A549 (cell line): ENCODE results near the gene MYL6. TPM values are rescaled to one million over a fixed set of nuclear protein-coding genes. Genes with fewer than 3 reads are reported as not detected.
A peak's percentile ranks its signal among the peaks of the same experiment; 100 is the strongest.

Experiments used
- ATAC-seq, 2 experiments: fragments of 200-7000 bp in 1 of 2; fragments of >200 bp in 1 of 2; cut with Nextera tagmentation in 1 of 2; cut with Tn5 transposase in 1 of 2; 3 replicates each; pipeline versions ENCODE4 v1.8.0 to v1.9.1; 2018 to 2020; ENCODE audit warnings: mild to moderate bottlenecking in 1 of 2, moderate library complexity in 1 of 2
- CTCF ChIA-PET: fragments of 300-600 bp; sonication (Branson Sonifier 250); formaldehyde crosslinking; extraction: SDS; loops from one replicate; lab custom pipeline; 2021; ENCODE audit warnings: antibody characterized with exemption, inconsistent platforms; lab: Yijun Ruan, JAX
- POLR2A ChIA-PET: fragments of 350-600 bp; formaldehyde crosslinking; extraction: SDS; loops from one replicate; lab custom pipeline; 2021; ENCODE audit warnings: antibody characterized with exemption, inconsistent platforms; lab: Yijun Ruan, JAX
- DNase-seq, 2 experiments: peaks; one replicate each; pipeline versions ENCODE4 v3.0.0 to v3.0.0-alpha.2; 2011 to 2016; ENCODE audit warnings: low read depth in 1 of 2, low spot score in 1 of 2
- FAIRE-seq: peaks from 2 replicates; lab custom pipeline; 2011; peaks lifted over from hg19 to GRCh38; lab: Jason Lieb, UNC
- H3K27ac ChIP-seq, 2 experiments: fragments of >200 bp; sonication (Bioruptor Twin); formaldehyde crosslinking; 3 replicates each; pipeline ENCODE4 v1.5.1; 2016 to 2017
- H3K4me1 ChIP-seq: fragments of >200 bp; sonication (Bioruptor Twin); formaldehyde crosslinking; 3 replicates; pipeline ENCODE4 v1.6.1; 2016
- H3K4me2 ChIP-seq: fragments of >200 bp; sonication (Bioruptor Twin); formaldehyde crosslinking; 3 replicates; pipeline ENCODE4 v1.6.1; 2016
- H3K4me3 ChIP-seq: fragments of >200 bp; sonication (Bioruptor Twin); formaldehyde crosslinking; 3 replicates; pipeline ENCODE4 v1.5.1; 2016
- H3K9me3 ChIP-seq: fragments of >200 bp; sonication (Bioruptor Twin); formaldehyde crosslinking; 3 replicates; pipeline ENCODE4 v1.6.1; 2016
- CBX8 ChIP-seq: fragments of 200-600 bp; sonication (generic); IDR thresholded peaks from 2 replicates; pipeline ENCODE4 v1.6.1; 2016
- CTCF ChIP-seq: fragments of >200 bp; sonication (Bioruptor Twin); formaldehyde crosslinking; IDR thresholded peaks from 3 replicates; pipeline ENCODE4 v1.5.1; 2016
- EHF ChIP-seq: fragments of 250-450 bp; sonication (Bioruptor Pico); IDR thresholded peaks from 2 replicates; pipeline ENCODE4 v1.5.0; 2020; ENCODE audit warnings: mild to moderate bottlenecking
- EP300 ChIP-seq, 2 experiments: fragments of >200 bp; sonication (Bioruptor Twin); formaldehyde crosslinking; IDR thresholded peaks; 2 replicates in 1 of 2; 3 replicates in 1 of 2; pipeline ENCODE4 v1.6.1; 2016 to 2017
- FOSB ChIP-seq: fragments of 250-450 bp; sonication (Bioruptor Pico); IDR thresholded peaks from 2 replicates; pipeline ENCODE4 v1.5.0; 2020; ENCODE audit warnings: mild to moderate bottlenecking, moderate library complexity
- FOSL2 ChIP-seq, 2 experiments: fragments of 450-650 bp in 1 of 2; fragments of >200 bp in 1 of 2; sonication (Bioruptor Twin) in 1 of 2; formaldehyde crosslinking; IDR thresholded peaks; 2 replicates each; pipeline versions ENCODE4 v1.5.0 to v1.6.1; 2016 to 2020; ENCODE audit warnings: mild to moderate bottlenecking in 1 of 2, moderate library complexity in 1 of 2
- GATA3 ChIP-seq: IDR thresholded peaks from 2 replicates; pipeline ENCODE4 v1.6.1; 2012; ENCODE audit warnings: borderline replicate concordance
- HDAC2 ChIP-seq: fragments of 200-600 bp; sonication (generic); IDR thresholded peaks from 2 replicates; pipeline ENCODE4 v1.6.1; 2016
- HES2 ChIP-seq: fragments of >200 bp; sonication (Bioruptor Twin); formaldehyde crosslinking; IDR thresholded peaks from 2 replicates; pipeline ENCODE4 v1.6.1; 2016
- HOXB13 ChIP-seq: fragments of 250-450 bp; sonication (Bioruptor Pico); IDR thresholded peaks from 2 replicates; pipeline ENCODE4 v1.5.0; 2020; ENCODE audit warnings: low read depth, mild to moderate bottlenecking, moderate library complexity
- NFE2L2 ChIP-seq: fragments of 150-350 bp; conservative IDR thresholded peaks from 2 replicates; pipeline ENCODE4 v1.6.1; 2014; ENCODE audit warnings: low read length
- NR3C1 ChIP-seq: fragments of >200 bp; sonication (Bioruptor Twin); formaldehyde crosslinking; IDR thresholded peaks from 3 replicates; pipeline ENCODE4 v1.6.1; 2017
- POLR2A ChIP-seq: IDR thresholded peaks from 2 replicates; pipeline ENCODE4 v1.6.1; 2012; ENCODE audit warnings: mild to moderate bottlenecking, low read length
- POLR2AphosphoS2 ChIP-seq: conservative IDR thresholded peaks from 2 replicates; pipeline ENCODE4 v1.6.1; 2012; ENCODE audit warnings: low read length, improper control_type of control experiment, inconsistent platforms
- RAD21 ChIP-seq, 2 experiments: fragments of >200 bp in 1 of 2; sonication (Bioruptor Twin) in 1 of 2; formaldehyde crosslinking in 1 of 2; IDR thresholded peaks in 1 of 2; conservative IDR thresholded peaks in 1 of 2; 2 replicates in 1 of 2; 3 replicates in 1 of 2; pipeline ENCODE4 v1.6.1; 2012 to 2018; ENCODE audit warnings: inconsistent platforms in 1 of 2
- RARB ChIP-seq: fragments of 250-450 bp; sonication (Bioruptor Pico); IDR thresholded peaks from 2 replicates; pipeline ENCODE4 v1.8.0; 2021; ENCODE audit warnings: mild to moderate bottlenecking, moderate library complexity
- RCOR1 ChIP-seq: fragments of 150-350 bp; IDR thresholded peaks from 2 replicates; pipeline ENCODE4 v1.6.1; 2014; ENCODE audit warnings: antibody characterized with exemption, low read length, low read depth
- TFCP2L1 ChIP-seq: fragments of 250-450 bp; sonication (Bioruptor Pico); IDR thresholded peaks from 2 replicates; pipeline ENCODE4 v1.5.0; 2021; ENCODE audit warnings: mild to moderate bottlenecking
- ZC3H11A ChIP-seq: fragments of 450-650 bp; IDR thresholded peaks from 2 replicates; pipeline ENCODE4 v1.6.1; 2014; ENCODE audit warnings: antibody characterized with exemption, mild to moderate bottlenecking
- ZSCAN20 ChIP-seq: fragments of 250-450 bp; sonication (Bioruptor Pico); IDR thresholded peaks from 2 replicates; pipeline ENCODE4 v1.8.0; 2022; ENCODE audit warnings: mild to moderate bottlenecking, moderate library complexity
- WGBS: methylation state at CpG from one replicate; pipeline ENCODE4 v1.1.6; 2017; ENCODE audit errors: missing lambda C conversion rate; 5-methylcytosine and 5-hydroxymethylcytosine counted together
- polyA plus RNA-seq, 4 experiments: library from polyadenylated mRNA; depleted of rRNA in 3 of 4; stranded (reverse); fragments of >200 nt; fragmentation: RNase III in 1 of 4; extraction: RNeasy Plus Mini Kit Qiagen cat#74134 plus additional on column Dnase treatment in 1 of 4; gene quantifications; 2 replicates in 3 of 4; 3 replicates in 1 of 4; pipeline ENCODE4 v1.2.3, GENCODE V29; 2011 to 2017

The MYL6 gene
- polyA plus RNA-seq, 2 of the 4 experiments (the other 2 are of a cell fraction) = 2,307 to 3,268 TPM

- POLR2A ChIA-PET = interaction anchor here (1.1 to 1.4 kb wide), 2 partner anchors 15 to 49 kb away, joined by 3 to 4 read pairs; partner anchors contain the start of genes MYL6 and RNF41
- TF ChIP-seq POLR2AphosphoS2 (no peak), EP300 (IDR thresholded peaks at IDR 0.05) (no peak), HOXB13 (CRISPR knock-in tag) (no peak), FOSB (CRISPR knock-in tag) (no peak), GATA3 (no peak), EHF (no peak), POLR2A (no peak), ZC3H11A (no peak), FOSL2 (IDR thresholded peaks at IDR 0.05) (no peak), FOSL2 (CRISPR knock-in tag; IDR thresholded peaks at IDR 0.05) (no peak), NFE2L2 (no peak), HDAC2 (no peak), CTCF (no peak)
- no peak for DNase-seq
- no peak for ATAC-seq
- no peak overlapping the region for H3K4me3 ChIP-seq
- no peak overlapping the region for H3K4me2 ChIP-seq
- 92% methylated on average over 7 of the region's 7 CpGs for WGBS
- no peak for FAIRE-seq
- no peak overlapping the region for H3K27ac ChIP-seq
- H3K4me1 ChIP-seq = no peaks in the 10 kb centered on the region
- CTCF ChIA-PET = interaction anchor here (5.1 kb wide), 1 partner anchor 16 kb away, joined by 42 read pairs; the partner anchor contains the start of gene SMARCC2
- H3K9me3 ChIP-seq = no peaks in the 10 kb centered on the region
Measured at GRCh38 chr12:56172839-56173238, 14.7 kb downstream of the MYL6 start.

- FAIRE-seq = no peak
- peak in 1 of 2 experiments; percentile 28; a peak in 3 of 6 replicates for ATAC-seq
- TF ChIP-seq CTCF (no peak), RAD21 (conservative IDR thresholded peaks at IDR 0.05 in 1 of 2, IDR thresholded peaks at IDR 0.05 in 1 of 2) (no peak), CBX8 (no peak)
- WGBS = 93% methylated on average over 3 of the region's 3 CpGs
- ChIA-PET CTCF (interaction anchor here (0.6 to 4.5 kb wide), 5 partner anchors 9 to 395 kb away, joined by 3 to 42 read pairs (median 5); partner anchors contain the start of gene SMARCC2), POLR2A (no interaction called here)
- Histone ChIP-seq H3K4me3 (no peak overlapping the region), H3K27ac (no peak overlapping the region), H3K9me3 (no peaks in the 10 kb centered on the region), H3K4me1 (no peaks in the 10 kb centered on the region), H3K4me2 (no peak overlapping the region)
- DNase-seq = no peak
Measured at GRCh38 chr12:56178347-56178746, 20.2 kb downstream of the MYL6 start.

GRCh38 chr12:56186957-56187356 lies 28.8 kb downstream of the MYL6 start:
- Histone ChIP-seq H3K4me1 (peaks cover 13% of the 10 kb centered on the region), H3K4me3 (no peak overlapping the region), H3K9me3 (no peaks in the 10 kb centered on the region), H3K4me2 (peak overlapping the region; percentile 99), H3K27ac (no peak overlapping the region)
- ChIA-PET CTCF (interaction anchor here (1.1 to 6.8 kb wide), 6 partner anchors 12 to 62 kb away, joined by 3 to 204 read pairs (median 49); partner anchors contain the start of genes ESYT1, MYL6, RNF41 and ZC3H10), POLR2A (interaction anchor here (1.5 kb wide), 1 partner anchor 28 kb away, joined by 7 read pairs; the partner anchor contains the start of gene MYL6)
- ATAC-seq (no peak), FAIRE-seq (no peak), DNase-seq (no peak)
- 97% methylated on average over 2 of the region's 2 CpGs for WGBS
- TF ChIP-seq ZSCAN20 (CRISPR knock-in tag) = no peak
- TF ChIP-seq TFCP2L1 (CRISPR knock-in tag) = no peak
- TF ChIP-seq NR3C1 = no peak
- no peak for TF ChIP-seq CBX8
- TF ChIP-seq HES2 = no peak
- no peak for TF ChIP-seq RARB (CRISPR knock-in tag)
- no peak for TF ChIP-seq RCOR1
